GM10266 (cell line): ENCODE results near the gene ACSS1.

Experiments
- DNase-seq: peaks from one replicate; pipeline ENCODE4 v3.0.0; 2012; ENCODE audit errors: extremely low spot score
- TF ChIP-seq, protein P1 (sequence below): IDR thresholded peaks from 2 replicates; pipeline ENCODE4 v1.5.1; 2012; ENCODE audit warnings: mild to moderate bottlenecking, low read depth; ENCODE audit not compliant: control insufficient read depth, insufficient read depth; ENCODE audit errors: missing control alignments

Gene ACSS1

DNA sequence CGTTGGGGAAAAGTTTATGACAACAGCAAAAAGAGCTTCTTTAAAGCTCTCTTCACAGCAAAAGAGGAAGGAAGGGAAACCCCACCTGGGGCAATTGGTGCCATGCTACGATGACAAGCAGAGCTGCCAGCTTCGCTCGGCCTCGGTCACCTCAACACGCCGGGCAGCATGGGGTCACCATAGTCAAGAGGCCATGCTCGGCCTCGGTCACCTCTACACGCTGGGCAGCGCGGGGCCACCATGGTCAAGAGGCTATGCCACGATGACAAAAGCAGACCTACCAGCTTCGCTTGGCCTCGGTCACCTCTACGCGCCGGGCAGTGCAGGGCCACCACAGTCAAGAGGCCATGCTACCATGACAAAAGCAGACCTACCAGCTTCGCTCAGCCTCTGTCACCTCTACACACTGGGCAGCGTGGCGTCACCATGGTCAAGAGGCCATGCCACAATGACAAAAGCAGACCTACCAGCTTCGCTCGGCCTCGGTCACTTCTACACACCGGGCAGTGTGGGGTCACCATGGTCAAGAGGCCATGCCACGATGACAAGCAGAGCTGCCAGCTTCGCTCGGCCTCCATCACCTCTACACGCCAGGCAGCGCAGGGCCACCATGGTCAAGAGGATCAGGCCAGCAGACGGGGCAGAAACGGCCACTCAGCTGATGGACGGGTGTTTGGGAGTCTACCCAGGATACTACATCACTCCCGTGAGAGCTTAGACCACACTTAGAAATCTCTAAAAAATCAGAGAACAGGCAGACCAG, 77.5 kb downstream of the ACSS1 start:
- DNase-seq = no peak
- TF ChIP-seq, protein P1, sequence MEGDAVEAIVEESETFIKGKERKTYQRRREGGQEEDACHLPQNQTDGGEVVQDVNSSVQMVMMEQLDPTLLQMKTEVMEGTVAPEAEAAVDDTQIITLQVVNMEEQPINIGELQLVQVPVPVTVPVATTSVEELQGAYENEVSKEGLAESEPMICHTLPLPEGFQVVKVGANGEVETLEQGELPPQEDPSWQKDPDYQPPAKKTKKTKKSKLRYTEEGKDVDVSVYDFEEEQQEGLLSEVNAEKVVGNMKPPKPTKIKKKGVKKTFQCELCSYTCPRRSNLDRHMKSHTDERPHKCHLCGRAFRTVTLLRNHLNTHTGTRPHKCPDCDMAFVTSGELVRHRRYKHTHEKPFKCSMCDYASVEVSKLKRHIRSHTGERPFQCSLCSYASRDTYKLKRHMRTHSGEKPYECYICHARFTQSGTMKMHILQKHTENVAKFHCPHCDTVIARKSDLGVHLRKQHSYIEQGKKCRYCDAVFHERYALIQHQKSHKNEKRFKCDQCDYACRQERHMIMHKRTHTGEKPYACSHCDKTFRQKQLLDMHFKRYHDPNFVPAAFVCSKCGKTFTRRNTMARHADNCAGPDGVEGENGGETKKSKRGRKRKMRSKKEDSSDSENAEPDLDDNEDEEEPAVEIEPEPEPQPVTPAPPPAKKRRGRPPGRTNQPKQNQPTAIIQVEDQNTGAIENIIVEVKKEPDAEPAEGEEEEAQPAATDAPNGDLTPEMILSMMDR = no peak

DNA sequence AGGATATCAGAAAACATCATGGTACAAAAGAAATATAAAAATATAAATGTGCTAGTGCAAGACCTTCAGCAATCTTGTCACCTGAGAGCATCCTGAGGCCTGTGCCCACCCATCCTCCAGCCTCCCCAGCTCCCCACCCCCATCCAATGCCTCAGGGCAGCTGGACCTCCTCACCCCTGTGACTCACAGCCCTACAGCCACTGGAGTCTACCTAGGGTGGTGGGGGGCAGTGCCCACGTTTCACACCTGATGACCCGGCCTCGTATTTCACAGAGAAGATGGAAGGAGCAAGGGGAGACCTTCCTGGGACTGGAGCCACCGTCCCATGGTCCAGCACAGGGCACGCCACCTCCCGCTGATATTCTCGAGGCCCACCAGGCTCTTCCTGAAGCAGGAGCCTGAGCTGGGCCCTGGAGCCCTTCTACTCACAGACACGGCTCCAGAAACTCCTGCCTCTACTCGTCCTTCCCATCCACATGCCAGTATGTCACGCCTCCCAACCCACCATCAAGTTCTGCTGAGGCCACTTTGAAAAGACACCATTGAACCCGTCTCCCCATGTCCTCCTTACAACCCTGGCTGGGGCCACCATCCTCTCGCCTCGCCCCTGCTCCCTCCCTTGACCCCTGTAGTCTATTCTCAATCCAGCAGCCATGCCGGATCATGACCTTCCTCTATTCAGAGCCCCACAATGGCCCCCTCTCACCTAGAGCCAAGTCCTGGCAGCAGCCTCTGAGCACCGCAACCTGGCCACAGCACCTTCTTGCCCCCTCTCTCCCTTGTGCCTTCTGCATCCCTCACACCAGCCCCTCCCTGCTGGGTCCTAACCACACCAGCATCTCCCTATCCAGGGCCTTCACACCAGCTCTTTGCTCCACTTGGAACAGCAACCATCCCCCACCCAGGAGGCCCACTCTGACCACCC, 78.6 kb downstream of the ACSS1 start:
- no peak for DNase-seq
- TF ChIP-seq, protein P1 = no peak

DNA sequence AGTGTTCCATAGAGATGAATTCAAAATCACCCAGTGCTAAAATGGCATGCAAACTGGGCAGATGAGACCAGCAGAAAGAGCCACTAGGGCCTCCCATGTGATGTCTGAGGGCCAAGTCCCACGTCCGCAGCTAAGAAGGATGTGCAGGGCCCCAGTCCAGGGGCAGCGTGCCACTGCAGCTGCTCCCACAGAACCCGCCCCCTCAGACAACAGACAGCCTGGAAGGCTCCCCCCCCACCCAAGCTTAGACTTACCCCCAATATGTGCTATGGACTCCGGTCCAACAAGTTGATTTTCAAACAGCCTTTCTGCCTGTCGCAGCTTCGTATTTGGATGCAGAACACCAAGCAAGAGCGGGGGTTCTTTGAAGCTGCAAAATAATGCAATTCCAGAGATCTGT, 79.4 kb downstream of the ACSS1 start:
- DNase-seq = no peak
- TF ChIP-seq, protein P1 = no peak

DNA sequence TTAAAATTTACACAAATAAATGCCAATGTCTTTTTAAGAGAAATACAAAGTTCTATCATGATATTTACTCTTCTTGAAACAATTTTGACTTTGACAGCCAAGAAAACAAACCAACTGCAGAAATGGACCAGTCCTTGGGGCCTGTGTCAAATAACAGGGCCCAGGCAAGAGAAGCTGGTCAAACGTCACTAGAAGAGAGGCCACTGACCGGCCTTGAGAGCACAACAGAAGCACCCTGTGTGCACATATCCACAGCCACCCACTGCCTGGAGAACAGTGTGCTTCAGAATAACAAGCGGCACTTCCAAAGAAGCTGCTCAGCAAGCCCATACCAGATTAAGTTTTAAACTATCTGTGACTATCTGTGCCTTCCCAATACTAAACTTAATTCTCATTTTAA, 80.1 kb downstream of the ACSS1 start:
- DNase-seq = no peak
- TF ChIP-seq, protein P1 = no peak

DNA sequence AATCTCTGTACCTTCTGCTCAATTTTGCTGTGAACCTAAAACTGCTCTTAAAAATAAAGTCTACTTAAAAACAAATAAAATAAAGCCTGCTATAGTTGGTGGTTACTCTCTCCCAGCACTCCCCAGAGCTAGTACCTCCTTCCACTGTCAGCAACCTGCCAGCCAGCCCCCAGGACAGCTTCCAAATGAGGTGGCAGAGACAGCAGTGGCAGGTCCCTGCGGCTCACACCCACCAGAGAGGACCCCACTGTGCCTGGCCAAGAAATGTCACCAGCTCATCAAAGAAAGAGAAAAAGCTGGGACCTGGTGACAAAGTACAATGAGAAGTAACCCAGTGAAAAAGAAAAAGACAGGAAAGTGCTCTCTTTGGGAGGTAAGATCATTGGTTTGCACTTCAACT, 80.6 kb downstream of the ACSS1 start:
- no peak for DNase-seq
- TF ChIP-seq, protein P1 = no peak

DNA sequence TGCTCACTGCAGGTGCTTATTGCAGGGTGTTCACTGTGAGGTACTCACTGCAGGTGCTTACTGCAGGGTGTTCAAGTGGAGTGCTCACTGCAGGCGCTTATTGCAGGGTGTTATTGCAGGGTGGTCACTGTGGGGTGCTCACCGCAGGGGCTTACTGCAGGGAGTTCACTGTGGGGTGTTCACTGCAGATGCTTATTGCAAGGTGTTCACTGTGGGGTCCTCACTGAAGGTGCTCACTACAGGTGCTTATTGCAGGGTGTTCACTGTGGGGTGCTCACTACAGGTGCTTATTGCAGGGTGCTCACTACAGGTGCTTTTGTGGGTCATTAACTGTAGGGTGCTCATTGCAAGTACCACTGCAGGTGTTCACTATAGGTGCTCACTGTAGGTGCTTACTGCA, 85.6 kb downstream of the ACSS1 start:
- DNase-seq = no peak
- TF ChIP-seq, protein P1 = no peak
